Kidney epithelial cell (primary cell): ENCODE measurements around the gene DNTT. TPM values are rescaled to one million over a fixed set of nuclear protein-coding genes. Genes with fewer than 3 reads are reported as not detected.

Source experiments
- DNase-seq: peaks from one replicate; pipeline ENCODE4 v3.0.0-alpha.2; 2010; ENCODE audit warnings: low read depth
- H3K27me3 ChIP-seq: 2 replicates; pipeline ENCODE4 v1.6.0; 2011; ENCODE audit warnings: low read length; ENCODE audit not compliant: control insufficient read depth, insufficient read depth
- H3K36me3 ChIP-seq: 2 replicates; pipeline ENCODE4 v1.5.1; 2011; ENCODE audit warnings: low read length; ENCODE audit not compliant: control insufficient read depth, insufficient read depth
- H3K4me3 ChIP-seq: 2 replicates; pipeline ENCODE4 v1.5.1; 2011; ENCODE audit warnings: low read depth, mild to moderate bottlenecking, control low read depth, low read length
- CTCF ChIP-seq: IDR thresholded peaks from 2 replicates; pipeline ENCODE4 v1.5.1; 2011; ENCODE audit warnings: mild to moderate bottlenecking, moderate library complexity, low read length, control low read depth, inconsistent platforms; ENCODE audit not compliant: insufficient read depth, poor library complexity, severe bottlenecking
- total RNA-seq: library from RNA; depleted of rRNA; stranded (reverse); fragments of >200 nt; gene quantifications from 2 replicates; pipeline ENCODE4 v1.2.3, GENCODE V29; 2015

Gene DNTT
- total RNA-seq, 1 donor from 2014 or later, result not detected

- H3K4me3 ChIP-seq, result no peak overlapping the region
- no peaks in the 10 kb centered on the region for H3K36me3 ChIP-seq
- H3K27me3 ChIP-seq, result no peaks in the 10 kb centered on the region
- DNase-seq, result no peak
- no peak for TF ChIP-seq CTCF
Observed at GRCh38 chr10:96325719-96326373, 21.6 kb downstream of the DNTT start.

GRCh38 chr10:96327462-96327861 is 23.2 kb downstream of the DNTT start:
- DNase-seq, result no peak

GRCh38 chr10:96333101-96333500 is 28.9 kb downstream of the DNTT start:
- Histone ChIP-seq H3K4me3 (no peak overlapping the region), H3K27me3 (peaks cover 4% of the 10 kb centered on the region), H3K36me3 (no peaks in the 10 kb centered on the region)
- DNase-seq, result no peak
- TF ChIP-seq CTCF, result no peak

More at GRCh38 chr10:96327462-96327861, 23.2 kb downstream of the DNTT start:
- H3K36me3 ChIP-seq, result no peaks in the 10 kb centered on the region
- no peaks in the 10 kb centered on the region for H3K27me3 ChIP-seq
- TF ChIP-seq CTCF, result no peak
- no peak overlapping the region for H3K4me3 ChIP-seq

- peaks cover 8% of the 10 kb centered on the region for H3K27me3 ChIP-seq
- no peak for DNase-seq
Observed at GRCh38 chr10:96334616-96335526, 30.6 kb downstream of the DNTT start.

GRCh38 chr10:96337106-96337505 is 32.9 kb downstream of the DNTT start:
- TF ChIP-seq CTCF, result no peak
- DNase-seq, result no peak
- Histone ChIP-seq H3K36me3 (no peaks in the 10 kb centered on the region), H3K27me3 (peaks cover 8% of the 10 kb centered on the region), H3K4me3 (no peak overlapping the region)

More at GRCh38 chr10:96334616-96335526, 30.6 kb downstream of the DNTT start:
- Histone ChIP-seq H3K4me3 (no peak overlapping the region), H3K36me3 (no peaks in the 10 kb centered on the region)
- peak; percentile 83 for TF ChIP-seq CTCF
